SW 1271 (cell line): ENCODE results near the gene LRRC36.

Source experiments
- DNase-seq, 2 experiments: peaks; one replicate each; lab custom pipeline; 2025; lab: John Stamatoyannopoulos, UW

The LRRC36 gene

DNA sequence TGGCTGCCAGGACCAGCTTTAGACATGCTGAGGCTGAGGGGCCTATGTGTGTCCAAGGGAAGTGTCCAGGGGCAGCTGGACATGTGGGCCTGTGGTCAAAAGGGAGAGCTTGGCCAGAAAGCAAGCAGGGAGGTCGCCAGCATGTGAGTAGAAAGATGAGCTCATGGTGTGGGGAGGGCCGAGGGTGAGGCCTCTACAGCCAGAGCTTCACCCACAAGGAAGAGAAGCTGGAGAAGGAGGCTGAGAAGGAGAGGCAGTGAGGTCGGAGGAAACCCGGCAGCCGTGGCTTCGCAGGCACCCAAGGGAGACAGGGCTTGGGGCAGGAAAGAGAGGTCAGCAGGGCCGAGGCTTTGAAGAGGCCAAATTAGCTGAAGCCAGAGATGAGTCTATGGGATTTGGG lies 100.3 kb downstream of the LRRC36 start:
- DNase-seq, result no peak

DNA sequence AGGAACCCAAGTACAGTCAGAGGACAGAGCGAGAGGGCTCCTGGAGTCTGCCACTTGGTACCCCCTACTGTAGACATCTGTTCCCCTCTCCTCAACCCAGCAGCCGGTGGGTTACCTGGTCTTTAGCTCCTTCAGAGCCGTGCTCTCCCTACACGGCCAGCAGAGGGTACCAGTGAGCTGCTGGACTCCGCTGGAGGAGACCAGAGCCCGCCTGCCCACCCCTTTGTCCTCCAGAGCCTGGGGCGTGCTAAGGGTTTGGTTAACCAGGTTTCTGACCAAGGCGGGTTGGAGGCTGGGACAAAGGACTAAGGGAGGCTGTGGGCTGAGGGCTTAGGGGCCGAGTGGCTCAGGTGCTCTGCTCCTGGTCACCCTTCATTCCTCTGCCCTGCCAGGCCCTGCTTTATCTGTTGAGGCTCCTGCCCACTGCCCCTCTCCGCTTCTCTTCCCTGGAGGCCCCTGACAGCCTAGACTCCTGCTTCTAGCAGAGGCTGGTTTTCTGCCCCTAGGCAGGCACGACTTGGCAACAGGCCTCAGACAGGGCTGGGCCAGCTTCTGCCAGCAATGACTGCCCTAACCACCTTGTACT lies 101.6 kb downstream of the LRRC36 start:
- DNase-seq, result peak in 1 of 2 experiments; percentile 45

DNA sequence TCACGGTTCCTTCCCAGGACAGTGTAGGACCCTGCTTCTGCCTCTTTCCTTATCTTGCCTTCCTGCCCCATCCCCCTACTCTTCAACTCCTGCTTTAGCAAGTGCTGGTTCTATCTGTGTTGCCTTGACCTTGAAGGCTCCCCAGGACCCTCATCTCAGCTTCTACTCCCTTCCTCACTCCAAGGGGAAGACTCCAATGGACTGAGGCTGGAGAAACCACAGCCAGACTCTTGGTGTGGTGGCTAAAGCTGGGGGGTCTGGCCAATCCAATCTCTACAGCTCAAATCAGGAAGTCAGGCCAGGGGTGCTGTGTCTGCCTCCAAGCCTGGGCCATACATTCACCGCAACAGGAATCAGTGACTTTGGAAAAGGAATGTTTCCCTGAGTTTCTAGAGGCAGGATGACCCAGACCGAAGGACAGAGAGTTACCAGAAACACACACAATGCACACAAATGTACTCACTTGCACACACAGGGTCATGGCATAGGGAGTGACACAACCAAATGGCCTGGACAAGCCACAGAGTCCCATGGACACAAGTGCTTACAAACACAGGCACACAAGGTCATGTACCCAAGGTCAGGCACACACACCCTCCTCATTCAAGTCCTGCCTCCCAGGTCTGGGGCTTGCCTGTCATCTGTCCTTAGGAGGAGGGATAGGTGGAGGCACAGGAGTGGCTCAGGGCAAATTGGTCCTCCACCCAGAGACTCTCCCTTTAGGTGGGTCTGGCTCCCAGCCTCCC lies 102.6 kb downstream of the LRRC36 start:
- no peak for DNase-seq

DNA sequence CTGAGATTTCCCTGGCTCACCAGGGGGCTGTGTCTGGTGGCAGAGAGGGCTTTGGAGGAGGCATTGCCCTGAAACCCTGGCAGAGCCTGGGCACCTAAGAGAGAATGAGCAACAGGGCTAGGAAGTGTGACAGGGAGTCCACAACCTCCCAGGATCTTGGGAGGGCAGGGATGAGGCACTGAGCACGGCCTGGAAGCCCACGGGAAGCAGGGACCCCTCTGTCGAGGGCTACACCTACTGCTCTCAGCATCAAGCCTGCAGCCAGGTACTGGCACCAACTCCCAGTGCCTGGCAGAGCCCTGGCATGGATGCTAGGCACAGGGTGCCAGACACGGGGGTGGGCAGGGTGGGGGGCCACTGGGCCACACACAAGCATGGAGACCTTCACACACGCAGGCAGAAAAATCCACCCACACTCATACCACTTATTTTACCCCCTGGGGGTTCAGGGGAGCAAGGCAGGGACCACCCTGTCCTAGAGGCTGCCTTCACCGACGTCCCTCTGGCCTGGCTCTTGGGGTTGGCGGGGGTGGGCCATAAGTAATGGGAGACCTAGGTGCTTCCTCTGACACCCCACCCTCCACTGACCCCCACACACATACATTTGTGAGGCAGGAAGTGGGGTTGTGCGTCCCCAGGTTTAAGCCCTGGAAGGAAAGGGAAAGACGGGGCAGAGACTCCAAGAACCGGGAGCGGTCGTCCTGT lies 103.3 kb downstream of the LRRC36 start:
- DNase-seq, result no peak

DNA sequence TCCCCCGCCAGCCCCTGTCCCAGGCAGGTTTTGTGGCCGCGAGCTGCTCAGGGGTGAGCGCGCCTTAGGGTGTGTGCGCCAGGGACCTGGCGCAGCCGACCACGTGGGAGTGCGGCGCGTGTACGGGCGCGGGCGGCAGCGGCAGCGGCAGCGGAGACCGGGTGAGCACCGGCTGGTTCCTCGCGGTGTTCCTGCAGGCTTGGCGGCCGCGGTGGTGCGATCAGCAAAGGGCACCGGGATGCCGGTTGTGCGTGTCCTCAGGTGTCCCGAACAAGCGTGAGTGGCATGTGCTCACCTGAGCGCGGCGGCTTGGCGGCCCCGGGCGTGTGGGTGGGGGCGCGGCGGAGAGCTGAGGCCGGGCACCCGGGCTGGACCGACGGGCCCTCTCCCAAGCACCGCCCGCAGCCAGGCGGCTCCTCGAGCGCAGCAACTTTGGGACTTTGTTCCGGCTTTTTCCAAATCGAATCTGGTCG lies 103.9 kb downstream of the LRRC36 start:
- no peak for DNase-seq

DNA sequence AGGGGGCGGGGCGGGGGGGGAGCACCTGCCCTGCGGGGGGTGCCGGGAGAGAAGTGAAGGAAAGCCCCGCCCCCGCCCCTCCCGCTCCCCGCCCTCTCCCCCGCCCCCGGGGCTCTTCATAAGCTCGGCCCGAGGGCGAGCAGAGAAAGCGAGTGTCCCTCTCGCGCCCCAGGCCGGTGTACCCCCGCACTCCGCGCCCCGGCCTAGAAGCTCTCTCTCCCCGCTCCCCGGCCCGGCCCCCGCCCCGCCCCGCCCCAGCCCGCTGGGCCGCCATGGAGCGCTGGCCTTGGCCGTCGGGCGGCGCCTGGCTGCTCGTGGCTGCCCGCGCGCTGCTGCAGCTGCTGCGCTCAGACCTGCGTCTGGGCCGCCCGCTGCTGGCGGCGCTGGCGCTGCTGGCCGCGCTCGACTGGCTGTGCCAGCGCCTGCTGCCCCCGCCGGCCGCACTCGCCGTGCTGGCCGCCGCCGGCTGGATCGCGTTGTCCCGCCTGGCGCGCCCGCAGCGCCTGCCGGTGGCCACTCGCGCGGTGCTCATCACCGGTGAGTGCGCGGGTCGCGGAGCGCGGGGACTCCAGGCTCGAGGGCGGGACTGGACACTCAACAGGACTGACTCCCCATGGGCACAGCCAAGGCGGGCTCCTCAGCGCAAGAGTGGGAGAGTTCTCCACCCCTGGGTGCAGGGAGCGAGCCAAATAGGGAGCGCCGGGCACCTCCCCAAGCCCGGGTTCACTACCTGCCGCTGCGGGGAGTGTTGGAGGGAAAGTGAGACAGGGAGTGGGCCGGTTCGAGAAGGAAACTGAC lies 104.6 kb downstream of the LRRC36 start, which contains the start of gene HSD11B2:
HSD11B2 (plus strand) TSS at position 145 of the 798 bp plus-strand sequence; CDS start at position 273, 128 bp downstream.
- peak in 1 of 2 experiments; percentile 47 for DNase-seq

DNA sequence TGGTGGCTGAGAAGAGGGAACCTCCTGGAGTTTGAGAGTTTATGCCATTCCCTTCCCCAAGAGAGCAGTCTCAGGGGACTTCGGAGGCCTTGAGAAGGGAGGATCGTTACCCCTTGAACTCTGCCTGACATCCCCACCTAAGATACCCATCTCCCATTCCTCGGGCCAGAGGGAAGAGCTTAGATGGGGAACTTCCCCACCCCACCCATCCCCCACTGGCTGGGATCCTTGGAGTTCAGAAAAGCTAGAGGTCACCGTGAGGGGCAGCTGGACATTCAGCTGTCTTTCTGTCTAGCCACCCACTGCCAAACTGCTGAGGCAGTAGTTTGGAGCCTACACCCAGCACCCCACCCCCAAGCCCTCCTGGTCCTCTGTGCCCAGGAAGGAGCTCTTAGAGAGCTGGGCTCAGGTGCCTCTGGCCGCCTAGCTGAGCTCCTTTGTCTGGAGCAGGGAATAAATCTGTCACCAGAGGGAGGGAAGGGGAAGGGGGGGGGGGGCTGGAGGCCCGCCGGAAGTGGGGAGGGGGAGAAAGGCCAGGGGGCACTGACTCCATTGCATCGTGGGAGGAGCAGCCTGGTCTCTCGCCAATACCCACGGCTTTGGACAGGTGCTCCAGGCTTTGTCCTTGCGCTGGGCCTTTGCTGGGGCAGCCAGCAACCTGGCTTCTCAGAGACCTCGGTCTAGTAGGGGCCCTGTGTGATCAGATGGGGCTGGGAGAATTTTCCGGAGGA lies 105.3 kb downstream of the LRRC36 start:
- DNase-seq, result no peak

DNA sequence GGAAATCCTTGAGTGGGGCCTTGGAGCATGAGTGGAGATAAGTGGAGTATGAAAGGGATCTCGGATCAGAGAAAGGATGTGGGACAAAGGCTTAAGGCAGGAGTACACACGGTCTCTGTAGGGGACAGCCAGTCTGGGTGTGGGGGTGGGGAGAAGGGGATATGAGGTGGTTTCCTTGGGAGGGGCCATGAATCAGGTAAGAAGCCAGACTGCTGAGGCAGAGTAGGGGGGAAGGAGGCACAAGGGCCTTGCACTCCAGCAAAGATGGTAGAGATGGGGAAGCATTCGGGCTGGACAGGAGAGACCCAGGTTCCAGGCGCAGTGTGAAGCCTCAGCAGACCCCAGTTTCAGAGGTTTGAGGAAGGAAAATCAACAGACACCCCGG lies 105.9 kb downstream of the LRRC36 start:
- DNase-seq, result no peak

DNA sequence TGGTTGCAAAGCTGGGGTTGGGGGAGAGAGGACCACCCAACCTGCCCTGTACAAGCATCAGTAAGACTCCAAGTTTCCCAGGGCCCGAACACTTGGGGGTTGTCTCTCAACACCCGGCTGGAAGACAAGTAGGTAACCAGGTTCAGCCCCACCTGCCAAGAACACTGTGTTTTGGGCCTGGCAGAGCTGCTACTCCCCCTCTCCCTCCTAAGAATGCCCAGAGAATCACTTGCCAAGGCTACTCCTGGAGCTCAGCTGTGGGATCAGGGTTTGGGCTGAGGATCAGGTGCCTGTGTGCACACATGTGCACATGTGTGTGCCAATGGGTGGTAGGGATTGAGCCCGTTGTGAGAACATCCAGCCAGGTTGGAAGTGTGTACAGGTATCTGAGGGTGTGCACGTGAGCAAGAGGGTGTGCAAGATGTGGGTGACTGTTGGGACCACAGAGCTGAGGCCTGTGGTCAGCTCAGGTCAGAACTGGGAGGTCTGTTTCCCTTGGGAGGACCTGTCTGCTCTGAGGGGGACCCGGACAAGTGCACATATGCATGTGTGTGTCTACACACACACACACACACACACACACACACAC lies 106.6 kb downstream of the LRRC36 start:
- DNase-seq, result no peak
